Muscle of leg (tissue), 11 donors: Measurements from ENCODE around the gene GSTO2. TPM values are rescaled to one million over a fixed set of nuclear protein-coding genes. Genes with fewer than 3 reads are reported as not detected.

Source experiments
- DNase-seq: peaks from one replicate; pipeline ENCODE4 v3.0.0; 2013
- H3K27ac ChIP-seq: one replicate; pipeline ENCODE4 v1.5.1; 2013; ENCODE audit warnings: mild to moderate bottlenecking, low read length, control low read depth
- H3K27me3 ChIP-seq: one replicate; pipeline ENCODE4 v1.6.1; 2013; ENCODE audit warnings: low read length; ENCODE audit not compliant: control insufficient read depth, insufficient read depth
- H3K36me3 ChIP-seq: one replicate; pipeline ENCODE4 v1.6.1; 2013; ENCODE audit warnings: low read length; ENCODE audit not compliant: control insufficient read depth, insufficient read depth
- H3K4me1 ChIP-seq: one replicate; pipeline ENCODE4 v1.6.1; 2013; ENCODE audit warnings: low read length; ENCODE audit not compliant: control insufficient read depth, insufficient read depth
- H3K4me3 ChIP-seq: one replicate; pipeline ENCODE4 v1.5.1; 2013; ENCODE audit warnings: low read length, control low read depth
- H3K9me3 ChIP-seq: replicated peaks from 2 replicates; pipeline ENCODE4 v1.6.1; 2013; ENCODE audit warnings: low read depth, low read length; ENCODE audit not compliant: control insufficient read depth
- WGBS: methylation state at CpG from one replicate; pipeline ENCODE4 v1.1.5; 2013; ENCODE audit warnings: missing lambda C conversion rate; ENCODE audit not compliant: insufficient coverage; 5-methylcytosine and 5-hydroxymethylcytosine counted together
- polyA plus RNA-seq, 8 donors: library from polyadenylated mRNA; unstranded; fragments of 120-200 nt; gene quantifications; one replicate each; pipeline versions ENCODE4 v1.2.1 to v1.2.3, GENCODE V29; 2013; ENCODE audit warnings: inconsistent platforms in 1 of 8, low replicate concordance in 1 of 8; ENCODE audit not compliant: insufficient read length in 8 of 8, insufficient read depth in 1 of 8
- total RNA-seq: library from RNA; stranded (reverse); fragments of 120-200 nt; gene quantifications from one replicate; pipeline ENCODE4 v1.2.4, GENCODE V29; 2013

The GSTO2 gene
- total and polyA plus RNA-seq, 9 donors = 0.33 to 2.9 (median 0.84) TPM

- Histone ChIP-seq H3K27me3 (no peaks in the 10 kb centered on the region), H3K36me3 (peaks cover 31% of the 10 kb centered on the region), H3K4me3 (no peak overlapping the region), H3K4me1 (no peaks in the 10 kb centered on the region), H3K27ac (no peak overlapping the region), H3K9me3 (no peaks in the 10 kb centered on the region)
- DNase-seq = no peak
- WGBS = no CpG with 5 or more reads among the region's 3 CpGs
Measured at GRCh38 chr10:104260775-104261115, 8.2 kb upstream of the GSTO2 start.

GRCh38 chr10:104262055-104262454 lies 6.9 kb upstream of the GSTO2 start:
- no peak for DNase-seq
- Histone ChIP-seq H3K27ac (no peak overlapping the region), H3K27me3 (no peaks in the 10 kb centered on the region), H3K9me3 (no peaks in the 10 kb centered on the region), H3K4me3 (no peak overlapping the region), H3K4me1 (no peaks in the 10 kb centered on the region), H3K36me3 (peaks cover 31% of the 10 kb centered on the region)
- WGBS = 92% methylated on average over 4 of the region's 5 CpGs

- WGBS = no CpG with 5 or more reads among the region's 5 CpGs
- Histone ChIP-seq H3K4me1 (peaks cover 5% of the 10 kb centered on the region), H3K27me3 (no peaks in the 10 kb centered on the region), H3K4me3 (no peak overlapping the region), H3K36me3 (peaks cover 23% of the 10 kb centered on the region), H3K27ac (no peak overlapping the region), H3K9me3 (no peaks in the 10 kb centered on the region)
- no peak for DNase-seq
Measured at GRCh38 chr10:104264783-104265182, 4.2 kb upstream of the GSTO2 start.

GRCh38 chr10:104267721-104268404 lies 1.1 kb upstream of the GSTO2 start:
- 90% methylated on average over 2 of the region's 14 CpGs for WGBS
- Histone ChIP-seq H3K4me3 (peak overlapping the region; percentile 95), H3K9me3 (no peaks in the 10 kb centered on the region), H3K27me3 (no peaks in the 10 kb centered on the region), H3K27ac (no peak overlapping the region), H3K4me1 (peaks cover 5% of the 10 kb centered on the region), H3K36me3 (peaks cover 7% of the 10 kb centered on the region)
- no peak for DNase-seq

- WGBS = 11% methylated on average over 4 of the region's 10 CpGs
- Histone ChIP-seq H3K27me3 (no peaks in the 10 kb centered on the region), H3K27ac (peak overlapping the region; percentile 88), H3K4me3 (peak overlapping the region; percentile 95), H3K9me3 (no peaks in the 10 kb centered on the region), H3K4me1 (peaks cover 5% of the 10 kb centered on the region), H3K36me3 (peaks cover 6% of the 10 kb centered on the region)
- DNase-seq = no peak
Measured at GRCh38 chr10:104268405-104268712, 625 bp upstream of the GSTO2 start.

- DNase-seq = no peak
- Histone ChIP-seq H3K27me3 (peaks cover 12% of the 10 kb centered on the region), H3K27ac (no peak overlapping the region), H3K36me3 (no peaks in the 10 kb centered on the region), H3K4me1 (peaks cover 2% of the 10 kb centered on the region), H3K9me3 (no peaks in the 10 kb centered on the region), H3K4me3 (no peak overlapping the region)
- no CpG with 5 or more reads among the region's 1 CpG for WGBS
Measured at GRCh38 chr10:104273286-104273685, 4.3 kb downstream of the GSTO2 start.

GRCh38 chr10:104273899-104274575 lies 5.1 kb downstream of the GSTO2 start:
- DNase-seq = no peak
- WGBS = 93% methylated on average over 3 of the region's 4 CpGs

GRCh38 chr10:104274762-104275721 lies 6.1 kb downstream of the GSTO2 start:
- 11% methylated on average over 36 of the region's 42 CpGs for WGBS
- no peak overlapping the region for H3K27ac ChIP-seq
- no peaks in the 10 kb centered on the region for H3K36me3 ChIP-seq
- peaks cover 12% of the 10 kb centered on the region for H3K27me3 ChIP-seq
- no peaks in the 10 kb centered on the region for H3K9me3 ChIP-seq
- H3K4me1 ChIP-seq = no peaks in the 10 kb centered on the region
- DNase-seq = no peak
- no peak overlapping the region for H3K4me3 ChIP-seq

More at GRCh38 chr10:104273899-104274575, 5.1 kb downstream of the GSTO2 start:
- Histone ChIP-seq H3K9me3 (no peaks in the 10 kb centered on the region), H3K4me3 (no peak overlapping the region), H3K27ac (no peak overlapping the region), H3K4me1 (no peaks in the 10 kb centered on the region), H3K27me3 (peaks cover 12% of the 10 kb centered on the region), H3K36me3 (no peaks in the 10 kb centered on the region)

- Histone ChIP-seq H3K4me3 (no peak overlapping the region), H3K36me3 (no peaks in the 10 kb centered on the region), H3K4me1 (no peaks in the 10 kb centered on the region), H3K27me3 (peaks cover 12% of the 10 kb centered on the region), H3K9me3 (no peaks in the 10 kb centered on the region), H3K27ac (no peak overlapping the region)
- no peak for DNase-seq
- no CpG with 5 or more reads among the region's 1 CpG for WGBS
Measured at GRCh38 chr10:104276192-104276591, 7.2 kb downstream of the GSTO2 start.

- no peak overlapping the region for H3K27ac ChIP-seq
Measured at GRCh38 chr10:104277785-104278184, 8.8 kb downstream of the GSTO2 start.

More at GRCh38 chr10:104277785-104278184, 8.8 kb downstream of the GSTO2 start:
- no CpG with 5 or more reads among the region's 2 CpGs for WGBS
- Histone ChIP-seq H3K4me3 (no peak overlapping the region), H3K9me3 (no peaks in the 10 kb centered on the region), H3K4me1 (no peaks in the 10 kb centered on the region), H3K27me3 (peaks cover 12% of the 10 kb centered on the region), H3K36me3 (no peaks in the 10 kb centered on the region)
- no peak for DNase-seq
